HL-60 (cell line): ENCODE results near the gene ZGPAT.

ENCODE experiments used
- DNase-seq, 2 experiments: peaks; one replicate each; pipeline ENCODE4 v3.0.0-alpha.2; 2010 to 2020; ENCODE audit warnings: low read depth in 1 of 2, low spot score in 1 of 2
- H3K27ac ChIP-seq: fragments of 250-450 bp; sonication (Bioruptor Pico); replicated peaks from 2 replicates; pipeline ENCODE4 v1.5.1; 2020; ENCODE audit warnings: mild to moderate bottlenecking, moderate library complexity
- H3K27me3 ChIP-seq: fragments of 250-450 bp; sonication (Bioruptor Pico); 2 replicates; pipeline ENCODE4 v1.5.1; 2021; ENCODE audit warnings: mild to moderate bottlenecking, moderate library complexity; ENCODE audit not compliant: insufficient read depth, poor library complexity, severe bottlenecking
- H3K4me3 ChIP-seq: replicated peaks from 2 replicates; pipeline ENCODE4 v1.5.1; 2011; ENCODE audit warnings: mild to moderate bottlenecking, control low read depth, low read length; ENCODE audit not compliant: insufficient read depth
- CTCF ChIP-seq: IDR thresholded peaks from one replicate; pipeline ENCODE4 v1.5.1; 2011; ENCODE audit warnings: low read length, control low read depth, inconsistent platforms; ENCODE audit not compliant: insufficient read depth
- GABPA ChIP-seq: IDR thresholded peaks from 2 replicates; pipeline ENCODE4 v1.6.1; 2012; ENCODE audit warnings: low read depth
- POLR2AphosphoS5 ChIP-seq: IDR thresholded peaks from 2 replicates; pipeline ENCODE4 v1.6.1; 2012; ENCODE audit warnings: low read depth
- REST ChIP-seq: IDR thresholded peaks from 2 replicates; pipeline ENCODE4 v1.6.1; 2012; ENCODE audit warnings: low read depth; ENCODE audit not compliant: insufficient replicate concordance
- SPI1 ChIP-seq: IDR thresholded peaks from 2 replicates; pipeline ENCODE4 v1.6.1; 2012; ENCODE audit warnings: low read depth, mild to moderate bottlenecking, borderline replicate concordance

Gene ZGPAT

GRCh38 chr20:63699466-63700198 lies 8.2 kb upstream of the ZGPAT start:
- Histone ChIP-seq H3K27ac (no peak overlapping the region), H3K4me3 (no peak overlapping the region), H3K27me3 (no peaks in the 10 kb centered on the region)
- DNase-seq = no peak
- TF ChIP-seq GABPA = no peak
- TF ChIP-seq CTCF = no peak
- TF ChIP-seq SPI1 = no peak
- TF ChIP-seq POLR2AphosphoS5 = no peak
- TF ChIP-seq REST = no peak

GRCh38 chr20:63700199-63701050 lies 7.4 kb upstream of the ZGPAT start:
- no peaks in the 10 kb centered on the region for H3K27me3 ChIP-seq
- H3K27ac ChIP-seq = no peak overlapping the region
- DNase-seq = no peak
- no peak; the same call in 1 of the 2 replicates for TF ChIP-seq POLR2AphosphoS5
- TF ChIP-seq REST = no peak
- TF ChIP-seq SPI1 = no peak
- no peak for TF ChIP-seq CTCF
- TF ChIP-seq GABPA = no peak
- H3K4me3 ChIP-seq = no peak overlapping the region

- no peak for DNase-seq
- no peaks in the 10 kb centered on the region for H3K27me3 ChIP-seq
- no peak overlapping the region for H3K4me3 ChIP-seq
- TF ChIP-seq CTCF (no peak), GABPA (no peak), SPI1 (no peak), POLR2AphosphoS5 (no peak), REST (no peak)
- H3K27ac ChIP-seq = no peak overlapping the region
These were observed 6.8 kb upstream of the ZGPAT start for GRCh38 chr20:63701051-63701328.
